ENCODE data around the gene GAP43. TPM values are rescaled to one million over a fixed set of nuclear protein-coding genes. Genes with fewer than 3 reads are reported as not detected.
A peak's percentile ranks its signal among the peaks of the same experiment; 100 is the strongest.

The GAP43 gene
- total and polyA plus RNA-seq, 2 of the 13 experiments (the other 11 are each of a cell fraction or from before 2014, with no cell fraction given): not detected

GRCh38 chr3:115630850-115631249, 7.5 kb downstream of the GAP43 start:
- POLR2A ChIA-PET: no interaction called here
- FAIRE-seq: no peak

More at GRCh38 chr3:115630850-115631249, 7.5 kb downstream of the GAP43 start:
- TF ChIP-seq PATZ1 (CRISPR knock-in tag; IDR thresholded peaks at IDR 0.05) (no peak), SNAPC5 (CRISPR knock-in tag; IDR thresholded peaks at IDR 0.05; ENCODE audit: borderline replicate concordance) (no peak), SMARCE1 (IDR thresholded peaks at IDR 0.05; ENCODE audit: borderline replicate concordance) (no peak), HOXA7 (CRISPR knock-in tag; IDR thresholded peaks at IDR 0.05) (no peak), MAFK (conservative IDR thresholded peaks at IDR 0.05 in 1 of 2, IDR thresholded peaks at IDR 0.05 in 1 of 2; ENCODE audit: low read length in 2 of 2) (peak in 1 of 2 experiments; percentile 81; a peak in 3 of 4 replicates), ZNF280D (CRISPR knock-in tag; IDR thresholded peaks at IDR 0.05) (no peak), ZSCAN12 (CRISPR knock-in tag; IDR thresholded peaks at IDR 0.05) (no peak), TBP (CRISPR knock-in tag; IDR thresholded peaks at IDR 0.05) (no peak), MAFF (IDR thresholded peaks at IDR 0.05; ENCODE audit: low read depth, low read length) (peak; percentile 82)
- Histone ChIP-seq H3K4me3 (replicated peaks in 1 of 3; ENCODE audit: insufficient read depth in 1 of 3, low read depth in 2 of 3, low read length in 3 of 3) (no peak overlapping the region), H3K9me3 (ENCODE audit: low read length) (no peaks in the 10 kb centered on the region), H3K27ac (ENCODE audit: extremely low read length, insufficient read depth, low read length) (no peak overlapping the region), H3K27me3 (ENCODE audit: control insufficient read depth in 1 of 2, insufficient read depth in 2 of 2, low read length in 2 of 2) (no peaks in the 10 kb centered on the region), H4K20me1 (ENCODE audit: insufficient read depth, low read length) (no peaks in the 10 kb centered on the region), H3K4me1 (ENCODE audit: insufficient read depth, low read length) (no peaks in the 10 kb centered on the region), H3K79me2 (ENCODE audit: insufficient read depth, low read length) (no peaks in the 10 kb centered on the region), H3K4me2 (ENCODE audit: low read depth, low read length) (no peak overlapping the region), H2AFZ (ENCODE audit: low read length) (no peak overlapping the region), H3K36me3 (replicated peaks in 1 of 2; ENCODE audit: control insufficient read depth in 1 of 2, insufficient read depth in 2 of 2, low read length in 2 of 2) (no peaks in the 10 kb centered on the region), H3K9ac (ENCODE audit: insufficient read depth, low read depth, low read length) (no peak overlapping the region)
- CTCF ChIA-PET (ENCODE audit: low intra/inter-chr PET ratio, low total read pairs): no interaction called here
- intact Hi-C loops (cut with micrococcal nuclease; ENCODE audit: unreplicated experiment) (no loop called here), in situ Hi-C loops (cut with HindIII; ENCODE audit: extremely low pct_ligation_motif_present, low pct_unique_long_range_greater_than_20kb) (no loop called here)
- DNase-seq (ENCODE audit: low spot score) (no peak), ATAC-seq (no peak)
- BruUV-seq (replicated peaks): no TSS peak
- WGBS (ENCODE audit: low lambda C conversion rate): 20% methylated on average over 3 of the region's 3 CpGs
